Islet precursor cell (in vitro differentiated cells): ENCODE results near the gene NPW.

Experiments used
- DNase-seq: peaks from one replicate; pipeline ENCODE4 v3.0.0-alpha.2; 2018

NPW gene

DNA sequence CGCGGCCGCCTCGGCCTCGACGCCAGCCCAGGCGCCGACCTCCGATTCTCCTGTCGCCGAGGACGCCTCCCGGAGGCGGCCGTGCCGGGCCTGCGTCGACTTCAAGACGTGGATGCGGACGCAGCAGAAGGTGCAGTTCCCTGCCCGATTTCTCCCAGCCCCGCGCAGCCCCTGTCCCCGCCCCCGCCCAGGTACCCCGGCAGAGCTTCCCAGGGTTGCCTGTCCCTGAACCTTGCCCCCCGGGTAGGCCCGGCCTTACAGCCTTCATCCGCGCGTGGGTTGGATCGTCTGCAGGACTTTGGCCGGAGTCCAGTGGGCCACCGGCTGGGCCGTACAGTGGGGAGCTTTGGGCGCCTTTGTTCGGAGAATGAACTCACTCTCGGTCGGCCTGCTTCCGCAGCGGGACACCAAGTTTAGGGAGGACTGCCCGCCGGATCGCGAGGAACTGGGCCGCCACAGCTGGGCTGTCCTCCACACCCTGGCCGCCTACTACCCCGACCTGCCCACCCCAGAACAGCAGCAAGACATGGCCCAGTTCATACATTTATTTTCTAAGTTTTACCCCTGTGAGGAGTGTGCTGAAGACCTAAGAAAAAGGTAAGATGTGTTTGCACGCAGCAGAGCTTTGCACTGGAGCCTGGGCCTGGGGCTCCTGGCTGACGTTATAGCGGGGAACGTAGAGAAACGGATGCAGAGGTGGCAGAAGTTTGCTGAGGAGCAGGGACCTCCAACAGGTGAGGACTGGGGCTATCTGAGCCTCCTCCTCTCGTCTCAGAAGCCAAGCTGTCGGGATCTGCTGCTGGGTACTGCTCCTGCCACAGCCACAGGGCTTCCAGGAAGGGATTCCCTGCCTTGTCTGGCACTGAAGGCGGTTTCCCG, 35.0 kb upstream of the NPW start:
- no peak for DNase-seq

DNA sequence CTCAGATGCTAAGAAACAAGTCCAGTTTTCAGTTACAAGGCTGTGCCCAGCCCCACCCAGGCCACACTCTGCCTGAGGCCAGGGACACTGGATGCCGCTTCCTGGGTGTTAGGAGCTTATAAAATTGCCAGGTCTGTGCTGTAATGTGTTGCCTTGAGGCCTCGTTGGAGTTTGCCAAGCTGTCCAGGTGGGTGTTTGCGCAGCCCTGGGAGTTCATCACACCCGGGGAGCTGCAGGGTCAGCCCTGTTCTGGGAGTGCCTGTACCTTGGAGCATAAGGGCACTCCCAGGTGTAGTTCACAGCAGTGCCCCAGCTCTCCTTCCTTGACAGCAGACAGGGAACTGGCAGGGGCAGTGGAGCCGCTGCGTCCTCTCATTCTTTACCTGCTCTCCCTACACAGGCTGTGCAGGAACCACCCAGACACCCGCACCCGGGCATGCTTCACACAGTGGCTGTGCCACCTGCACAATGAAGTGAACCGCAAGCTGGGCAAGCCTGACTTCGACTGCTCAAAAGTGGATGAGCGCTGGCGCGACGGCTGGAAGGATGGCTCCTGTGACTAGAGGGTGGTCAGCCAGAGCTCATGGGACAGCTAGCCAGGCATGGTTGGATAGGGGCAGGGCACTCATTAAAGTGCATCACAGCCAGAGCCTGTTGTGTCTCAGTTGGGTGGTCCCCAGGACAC, 34.0 kb upstream of the NPW start:
- no peak for DNase-seq

DNA sequence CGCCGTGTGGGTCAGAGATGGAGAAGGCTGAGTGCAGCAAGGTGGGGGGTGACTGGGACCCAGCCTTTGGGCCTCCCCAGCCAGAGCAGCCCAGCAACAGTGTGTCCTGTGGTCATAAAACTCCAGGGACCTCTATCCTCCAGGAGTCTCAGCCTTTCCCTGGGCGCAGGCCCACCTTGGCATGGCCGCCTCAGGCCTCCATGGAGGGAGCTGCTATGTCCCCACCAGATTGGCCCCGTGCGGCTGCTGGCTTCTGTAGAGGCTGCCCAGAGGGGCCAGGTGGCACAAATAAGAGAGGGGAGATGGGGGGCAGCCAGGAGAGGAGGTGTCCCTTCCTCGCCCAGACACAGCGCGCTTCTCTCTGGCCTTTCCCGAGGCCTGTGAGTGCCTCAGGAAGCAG, 32.4 kb upstream of the NPW start:
- no peak for DNase-seq

DNA sequence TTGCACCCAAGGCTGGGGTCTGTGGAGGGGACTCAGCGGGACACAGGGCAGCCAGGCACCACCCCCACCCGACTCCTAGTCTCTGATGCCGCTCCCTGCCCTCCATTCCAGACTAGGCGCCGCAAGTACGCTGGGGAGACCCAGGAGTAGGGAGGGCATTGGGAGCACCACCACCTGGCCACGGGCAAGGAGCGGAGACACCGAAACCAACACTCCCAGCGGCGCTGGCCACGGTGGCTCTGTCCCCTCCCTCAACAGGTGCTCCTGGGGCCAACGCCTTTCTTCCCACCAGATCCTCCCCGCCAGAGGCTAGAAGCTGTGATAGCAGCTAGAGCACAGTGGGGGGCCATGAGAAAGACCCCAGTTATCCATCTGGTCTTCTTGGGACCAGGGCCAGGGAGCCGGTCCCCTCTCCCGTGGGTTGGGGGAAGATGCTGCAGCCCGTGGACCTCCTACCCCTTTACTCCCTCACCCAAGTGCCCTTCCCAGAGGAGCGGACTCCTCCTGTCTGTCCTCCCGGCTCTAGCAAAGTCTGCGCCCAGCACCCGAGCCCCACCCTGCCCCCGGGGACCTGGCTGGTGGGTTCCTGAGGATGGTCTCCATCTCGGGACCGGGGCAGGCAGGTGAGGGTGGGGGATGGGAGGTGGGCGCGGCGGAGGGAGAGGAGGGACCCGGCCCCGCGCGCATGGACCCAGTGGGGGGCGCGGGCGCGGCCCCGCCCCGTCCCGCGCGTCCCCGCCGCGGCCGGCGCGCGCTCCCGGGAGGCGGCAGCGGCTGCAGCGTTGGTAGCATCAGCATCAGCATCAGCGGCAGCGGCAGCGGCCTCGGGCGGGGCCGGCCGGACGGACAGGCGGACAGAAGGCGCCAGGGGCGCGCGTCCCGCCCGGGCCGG, 30.1 kb upstream of the NPW start, which contains the start of gene SYNGR3:
Gene SYNGR3 (plus strand): TSS at position 762 of the 892 bp plus-strand sequence. CDS start 133 bp downstream, outside the sequence.
- DNase-seq = no peak

DNA sequence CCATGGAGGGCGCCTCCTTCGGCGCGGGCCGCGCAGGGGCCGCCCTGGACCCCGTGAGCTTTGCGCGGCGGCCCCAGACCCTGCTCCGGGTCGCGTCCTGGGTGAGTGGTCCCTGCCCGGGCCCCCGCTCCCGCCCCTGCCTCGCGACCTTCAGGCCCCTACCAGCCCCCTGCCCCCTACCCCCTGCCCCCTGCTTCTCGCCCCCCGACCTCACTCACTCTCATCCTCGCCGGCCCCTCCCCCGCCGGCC, 29.6 kb upstream of the NPW start:
- DNase-seq = no peak

DNA sequence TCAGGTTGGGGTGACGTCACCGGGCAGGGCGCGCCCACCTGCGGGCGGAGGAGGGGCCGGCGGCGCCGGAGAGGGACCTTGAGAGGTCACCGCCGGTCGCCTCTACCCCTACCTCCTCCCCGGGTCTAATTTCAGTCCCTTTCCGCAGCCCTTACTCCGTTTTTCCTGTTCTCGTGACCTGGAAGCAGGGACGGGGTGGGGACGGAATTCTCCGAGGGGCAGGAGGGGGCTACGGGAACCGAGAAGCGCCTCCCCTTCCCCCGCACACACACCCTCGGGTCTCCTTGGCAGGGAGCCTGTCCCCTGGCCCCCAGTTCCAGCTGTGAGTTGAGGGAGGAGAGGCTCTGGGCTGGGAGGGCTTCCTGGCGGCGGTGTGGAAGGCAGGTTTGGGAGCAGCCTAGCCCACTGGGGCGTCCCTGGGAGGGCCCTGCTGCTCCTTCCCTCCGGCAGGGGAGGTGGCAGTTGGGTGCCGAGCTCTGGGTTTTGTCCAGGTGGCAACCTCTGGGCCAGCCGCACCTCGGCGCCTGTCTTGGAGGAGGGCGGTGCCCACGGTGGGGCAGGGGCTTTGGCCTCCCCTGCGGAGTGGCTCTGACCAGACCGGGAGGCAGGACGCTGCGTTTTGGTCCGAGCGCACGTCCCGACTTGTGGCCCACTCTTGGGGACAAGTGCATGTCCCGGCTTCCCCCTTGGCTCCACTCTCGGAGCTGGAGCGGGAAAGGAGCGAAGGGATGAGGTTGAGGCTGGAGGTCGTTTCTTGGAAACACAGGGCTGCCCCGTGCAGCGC, 29.0 kb upstream of the NPW start:
- no peak for DNase-seq

DNA sequence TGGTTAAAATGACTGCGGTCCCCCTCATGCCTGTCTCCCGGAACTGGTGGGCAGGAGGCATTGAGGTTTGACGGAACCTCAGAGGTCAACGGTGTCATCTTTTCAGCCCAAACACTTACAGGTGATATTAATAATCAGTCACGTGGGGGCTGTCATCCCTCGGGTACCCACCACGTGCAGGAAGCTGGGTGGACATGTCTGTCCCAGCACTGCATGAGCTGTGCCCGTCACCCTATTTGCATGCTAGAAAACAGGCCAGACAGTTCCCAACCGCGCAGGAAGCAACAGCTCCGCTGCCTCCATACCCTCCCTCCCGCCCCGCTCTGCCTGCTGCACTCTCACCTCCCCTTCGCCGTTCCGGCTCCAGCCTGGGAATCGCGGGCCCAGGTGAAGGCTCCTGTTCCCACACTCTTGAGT, 28.4 kb upstream of the NPW start:
- DNase-seq = no peak

DNA sequence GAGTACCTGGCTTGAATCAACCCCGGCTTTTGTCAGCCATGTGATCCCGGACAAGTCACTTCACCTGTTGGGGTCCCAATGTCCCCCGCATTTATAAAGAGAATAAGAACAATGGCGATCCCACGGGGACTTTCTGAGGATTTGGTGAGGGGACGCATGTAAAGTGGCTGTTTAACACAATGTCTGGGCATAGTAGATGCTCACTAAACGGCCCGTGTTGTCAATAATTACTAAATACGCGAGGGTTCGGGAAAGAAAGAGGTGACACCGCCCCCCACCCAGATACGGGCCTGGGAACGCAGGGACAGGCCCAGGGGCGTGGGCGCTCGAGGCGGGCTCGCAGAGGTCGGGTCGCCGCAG, 28.0 kb upstream of the NPW start:
- DNase-seq = no peak

DNA sequence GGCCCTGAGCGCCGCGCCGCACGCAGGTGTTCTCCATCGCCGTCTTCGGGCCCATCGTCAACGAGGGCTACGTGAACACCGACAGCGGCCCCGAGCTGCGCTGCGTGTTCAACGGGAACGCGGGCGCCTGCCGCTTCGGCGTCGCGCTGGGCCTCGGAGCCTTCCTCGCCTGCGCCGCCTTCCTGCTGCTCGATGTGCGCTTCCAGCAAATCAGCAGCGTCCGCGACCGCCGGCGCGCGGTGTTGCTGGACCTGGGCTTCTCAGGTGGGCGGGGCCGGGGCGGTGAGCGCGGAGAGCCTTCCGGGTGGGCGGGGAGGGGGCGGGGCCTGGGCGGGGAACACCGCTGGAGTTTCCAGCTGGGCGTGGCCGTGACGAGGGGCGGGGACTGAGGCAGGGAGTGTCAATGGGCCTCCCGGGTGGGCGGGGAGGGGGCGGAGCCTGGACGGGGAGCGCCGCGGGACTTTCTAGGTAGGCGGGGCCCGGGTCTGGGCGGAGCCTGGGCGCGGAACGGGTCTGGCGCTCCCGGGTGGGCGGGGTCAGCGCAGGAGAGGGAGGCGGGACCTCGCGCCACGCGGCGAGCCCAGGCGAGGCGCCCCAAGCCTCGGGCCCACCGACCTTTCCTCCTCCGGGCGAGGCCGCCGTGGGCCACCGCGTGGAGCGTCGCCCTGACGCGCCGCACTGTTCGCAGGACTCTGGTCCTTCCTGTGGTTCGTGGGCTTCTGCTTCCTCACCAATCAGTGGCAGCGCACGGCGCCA, 27.5 kb upstream of the NPW start:
- DNase-seq = peak; percentile 96

DNA sequence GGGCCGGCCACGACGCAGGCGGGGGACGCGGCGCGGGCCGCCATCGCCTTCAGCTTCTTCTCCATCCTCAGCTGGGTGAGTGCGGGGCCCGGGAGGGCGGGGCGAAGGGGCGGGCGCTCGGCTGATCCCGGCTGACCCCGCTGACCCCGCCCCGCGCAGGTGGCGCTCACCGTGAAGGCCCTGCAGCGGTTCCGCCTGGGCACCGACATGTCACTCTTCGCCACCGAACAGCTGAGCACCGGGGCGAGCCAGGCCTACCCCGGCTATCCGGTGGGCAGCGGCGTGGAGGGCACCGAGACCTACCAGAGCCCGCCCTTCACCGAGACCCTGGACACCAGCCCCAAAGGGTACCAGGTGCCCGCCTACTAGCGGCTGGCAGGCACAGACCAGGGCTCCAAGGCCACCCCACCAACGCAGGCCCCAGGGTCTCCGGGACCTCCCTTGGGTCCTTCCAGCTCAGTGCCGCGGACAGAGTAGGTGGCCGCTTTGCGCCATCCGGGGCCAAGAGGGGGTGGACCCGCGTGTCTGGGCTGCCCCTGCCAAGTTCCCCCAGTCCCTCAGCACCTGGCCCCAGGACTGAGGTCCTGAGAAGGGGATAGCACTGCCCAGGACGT, 26.8 kb upstream of the NPW start:
- DNase-seq = no peak

DNA sequence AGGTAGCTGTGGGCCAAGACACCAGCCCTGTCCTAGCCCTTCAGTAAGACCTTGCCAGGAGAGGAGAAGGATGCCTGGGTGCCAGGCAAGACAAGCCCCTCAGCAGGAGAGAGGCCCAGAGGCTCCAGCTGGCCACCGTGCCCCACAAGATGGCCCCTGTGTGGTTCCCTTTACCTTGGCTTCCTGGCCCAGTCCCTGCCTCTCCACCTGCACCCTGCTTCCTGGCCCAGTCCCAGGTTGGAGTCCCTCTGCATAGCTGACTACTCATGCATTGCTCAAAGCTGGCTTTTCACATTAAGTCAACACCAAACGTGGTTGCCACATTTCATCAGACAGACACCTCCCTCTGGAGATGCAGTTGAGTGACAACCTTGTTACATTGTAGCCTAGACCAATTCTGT, 25.9 kb upstream of the NPW start:
- no peak for DNase-seq

DNA sequence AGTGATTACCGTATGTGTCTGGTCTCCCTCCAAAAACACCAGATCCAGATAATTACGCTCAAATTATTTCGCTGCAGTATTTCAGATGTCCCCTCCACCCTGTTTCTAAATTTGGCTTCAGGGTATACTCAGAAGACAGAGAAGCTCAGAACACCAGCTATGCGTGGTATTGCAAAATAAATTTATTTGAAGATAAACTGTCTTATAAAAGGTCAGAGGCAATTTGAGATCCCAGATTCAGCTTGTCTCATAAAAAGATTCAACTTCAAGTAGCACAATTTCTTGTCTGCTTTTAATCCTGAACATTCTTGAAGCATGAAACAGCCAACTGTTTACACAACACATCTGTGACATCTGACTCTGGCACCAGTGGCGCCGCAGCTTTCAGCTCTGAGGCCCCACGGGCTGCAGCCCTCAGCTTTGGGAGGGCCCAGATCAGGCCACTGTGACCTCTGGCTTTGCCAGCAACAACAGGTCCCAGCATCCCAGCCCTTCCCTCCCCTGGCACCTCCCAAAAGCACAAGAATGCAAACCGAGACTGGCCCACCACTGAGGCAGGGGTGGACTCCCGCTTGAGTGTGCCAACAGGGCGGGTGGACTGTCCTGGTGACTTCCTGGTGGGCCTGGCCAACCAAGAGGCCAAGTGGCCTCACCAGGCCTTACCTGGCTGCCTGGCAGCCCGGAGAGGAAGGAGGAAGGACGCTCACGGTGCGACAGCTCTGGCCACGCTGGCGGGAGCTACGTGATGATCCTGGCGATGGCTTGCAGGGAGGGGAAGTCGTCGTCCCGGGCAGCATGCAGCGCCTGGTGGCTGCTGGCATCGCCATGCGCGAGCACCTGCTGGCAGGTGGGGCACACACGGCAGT, 21.9 kb upstream of the NPW start:
- no peak for DNase-seq

DNA sequence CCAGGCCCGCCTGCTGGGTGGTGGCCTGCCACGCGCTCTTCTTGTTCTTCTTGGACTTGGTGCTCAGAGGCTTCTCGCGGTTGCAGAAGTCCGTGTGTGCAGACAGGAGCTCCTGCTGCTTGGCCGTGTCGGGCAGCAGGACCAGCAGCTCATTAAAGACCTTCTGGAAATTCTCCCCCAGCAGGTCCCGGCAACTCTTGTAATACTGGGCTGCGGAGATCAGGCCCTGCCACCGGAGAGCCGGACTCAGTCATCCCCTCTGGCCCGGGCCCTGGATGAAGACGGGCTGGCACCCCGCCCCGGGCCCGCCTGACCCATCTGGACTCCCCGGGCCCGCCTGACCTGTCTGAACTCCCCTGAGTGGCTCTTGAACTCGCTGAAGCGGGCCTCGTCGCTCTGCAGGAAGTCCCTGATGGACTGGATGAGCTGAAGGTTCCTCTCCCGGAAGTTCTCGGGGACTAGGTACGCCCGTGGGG, 21.2 kb upstream of the NPW start:
- no peak for DNase-seq

DNA sequence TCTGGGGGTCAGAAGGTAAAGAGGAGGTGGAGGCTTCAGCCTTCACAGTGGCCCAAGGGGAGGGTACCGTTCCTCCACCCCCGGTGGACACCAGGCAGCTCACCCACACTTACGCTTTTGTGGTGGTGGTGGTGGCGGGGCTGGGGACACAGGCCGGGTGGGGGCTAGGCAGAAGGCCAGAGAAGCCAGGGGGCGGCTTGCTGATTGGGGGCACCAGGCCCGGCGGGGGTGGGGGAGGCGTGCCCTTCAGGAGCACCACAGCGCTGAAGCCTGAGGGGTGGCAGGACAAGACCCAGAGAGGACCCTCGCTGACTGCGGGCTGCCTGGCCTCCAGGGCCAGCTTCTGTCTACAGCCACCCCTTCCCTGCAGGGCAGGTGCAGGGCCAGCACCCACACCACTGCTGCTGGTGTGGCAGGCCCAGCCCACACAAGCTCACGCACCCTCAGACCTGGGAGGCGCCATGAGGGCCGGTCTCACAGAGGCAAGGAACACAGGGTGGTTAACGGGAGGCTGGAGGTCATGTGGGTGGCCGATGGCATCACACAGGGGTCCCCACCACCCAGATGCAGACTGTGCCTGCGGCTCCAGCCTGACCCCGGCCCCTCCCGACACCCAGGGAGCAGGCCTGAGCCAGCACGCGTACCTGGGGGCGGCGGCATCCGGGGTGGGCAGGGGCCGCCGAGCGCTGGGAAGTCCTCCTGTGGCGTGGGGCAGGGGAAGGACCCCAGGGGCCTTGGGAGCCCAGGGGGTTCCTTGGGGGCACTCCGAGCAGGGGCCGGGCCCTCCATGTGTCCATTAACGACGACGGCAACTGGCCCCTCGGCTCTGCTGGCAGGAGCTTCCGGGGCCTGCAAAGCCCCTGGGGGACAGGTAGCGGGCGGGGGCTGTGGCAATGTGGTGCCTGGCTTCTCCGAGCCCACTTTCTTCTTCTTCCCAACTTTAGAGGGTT, 20.5 kb upstream of the NPW start:
- no peak for DNase-seq

DNA sequence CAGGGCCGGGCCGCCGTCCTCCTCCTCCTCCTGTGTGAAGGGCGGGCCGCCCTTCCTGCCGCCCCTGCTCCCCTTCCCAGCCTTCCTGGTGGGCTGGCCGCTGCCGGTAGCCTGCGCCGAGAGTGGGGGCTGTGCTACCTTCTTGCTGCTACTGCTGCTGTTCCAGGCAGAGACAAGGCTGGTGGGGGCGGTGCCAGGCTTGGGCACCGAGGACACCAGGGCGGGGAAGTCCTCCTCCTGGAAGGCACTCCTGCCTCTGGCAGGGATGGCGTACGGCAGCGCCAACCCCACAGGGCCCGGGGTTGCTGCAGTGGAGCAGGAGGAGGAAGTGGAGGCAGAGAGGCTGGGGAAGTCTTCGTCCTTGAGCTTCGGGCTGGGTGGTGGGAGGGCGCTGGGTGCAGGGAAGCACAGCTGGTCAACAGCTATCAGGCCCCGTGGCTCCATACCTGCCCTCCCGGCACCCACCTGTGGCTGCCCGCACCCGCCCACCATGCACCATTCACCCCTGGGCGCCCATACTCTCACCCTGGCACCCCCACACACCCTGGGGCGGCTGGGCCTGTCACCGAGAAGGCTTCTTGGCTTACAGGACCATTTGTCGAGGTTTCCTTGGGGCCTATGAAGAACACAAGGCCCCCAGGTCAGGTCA, 19.6 kb upstream of the NPW start:
- no peak for DNase-seq

DNA sequence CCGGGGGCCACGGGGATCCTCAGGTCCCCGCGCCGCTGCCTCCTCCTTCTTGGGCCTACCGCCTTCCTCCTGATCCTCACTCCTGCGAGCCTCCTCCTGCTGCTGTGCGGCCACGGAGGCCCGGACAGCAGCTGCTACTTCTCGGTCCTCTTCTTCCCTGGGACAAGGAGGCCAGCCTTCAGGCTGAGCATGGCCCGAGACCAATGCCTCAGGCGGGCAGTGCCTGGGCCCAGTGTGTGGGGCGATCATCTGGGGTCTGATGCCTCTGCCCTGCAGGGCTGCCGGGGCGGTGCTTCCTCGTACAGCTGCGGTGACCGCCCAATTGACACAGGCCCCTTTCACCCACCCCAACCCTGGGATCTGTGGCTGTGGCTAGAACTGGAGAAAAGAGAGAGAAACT, 18.6 kb upstream of the NPW start:
- DNase-seq = no peak

DNA sequence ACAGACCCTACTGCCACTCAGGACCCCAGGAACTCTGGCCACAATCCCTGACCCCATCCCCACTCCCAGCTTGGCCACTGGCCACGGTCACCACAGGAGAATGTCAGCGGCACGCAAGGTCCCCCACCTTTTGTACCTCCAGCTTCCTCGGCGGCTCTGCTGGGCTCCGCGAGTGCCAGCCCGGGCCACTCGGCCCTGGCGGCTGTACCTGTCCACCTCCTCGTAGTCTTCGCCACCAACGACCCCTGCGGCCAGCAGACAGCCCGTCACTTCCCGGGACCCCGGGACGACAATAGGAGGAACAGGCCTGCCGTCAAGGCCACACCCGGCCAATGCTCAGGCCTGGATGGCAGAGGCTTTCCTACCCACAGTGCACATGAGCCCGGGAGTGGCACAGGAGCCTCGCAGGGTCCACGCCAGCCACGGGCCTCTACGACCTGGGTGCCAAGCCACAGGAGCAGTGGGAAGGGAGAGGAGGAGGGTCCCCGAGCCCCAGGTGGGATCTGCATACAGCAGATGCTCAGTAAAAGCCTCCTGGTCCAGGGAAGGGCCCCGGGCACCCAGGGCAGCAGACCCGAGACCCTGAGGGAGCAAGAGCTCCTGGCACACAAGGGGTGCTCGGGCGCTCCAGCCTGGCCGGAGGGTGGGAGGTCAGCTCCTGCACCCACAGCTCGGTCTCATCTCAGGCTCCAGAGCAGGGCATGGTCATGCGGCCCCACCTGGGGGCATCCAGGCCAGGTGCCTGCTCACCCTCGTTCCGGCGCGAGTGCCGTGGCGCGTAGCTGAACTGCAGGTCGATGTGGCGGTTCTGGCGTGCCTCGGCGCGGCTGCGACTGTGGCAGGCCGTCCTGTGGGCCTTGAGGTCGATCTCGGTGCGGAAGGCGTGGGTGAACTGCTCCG, 17.9 kb upstream of the NPW start:
- no peak for DNase-seq
